ENCODE data around the gene SHD.

DNA sequence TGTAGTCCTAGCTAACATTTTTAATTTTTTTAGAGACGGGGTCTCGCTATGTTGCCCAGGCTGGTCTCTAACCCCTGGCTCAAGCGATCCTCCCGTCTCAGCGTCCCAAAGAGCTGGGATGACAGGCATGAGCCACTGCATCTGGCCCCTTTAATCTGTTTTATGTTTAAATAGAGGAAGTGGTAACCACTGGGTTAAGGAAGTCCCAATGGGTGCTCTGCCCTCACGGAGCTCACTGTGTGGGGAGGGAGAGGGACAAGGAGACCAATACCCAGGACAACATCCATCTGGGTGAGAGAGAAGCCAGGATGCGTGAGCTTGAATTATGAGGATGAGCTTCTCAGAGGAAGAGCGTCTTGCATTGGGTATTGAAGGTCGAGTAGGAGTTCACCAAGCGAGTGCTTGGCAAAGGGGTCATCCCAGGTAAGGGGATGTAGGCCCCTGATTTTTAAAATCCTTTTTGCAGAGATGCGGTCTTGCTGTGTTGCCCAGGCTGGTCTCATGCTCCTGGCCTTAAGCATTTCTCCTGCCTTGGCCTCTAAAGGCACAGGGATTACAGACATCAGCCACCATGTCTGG lies 18.4 kb upstream of the SHD start:
- TF ChIP-seq TAF1 (IDR thresholded peaks at IDR 0.05; ENCODE audit: low read depth, low read length) (no peak), POLR2AphosphoS5 (IDR thresholded peaks at IDR 0.05; ENCODE audit: low read depth, low read length) (no peak), POLR2A (IDR thresholded peaks at IDR 0.05; ENCODE audit: low read depth, low read length) (no peak), POU2F2 (IDR thresholded peaks at IDR 0.05; ENCODE audit: low read depth, low read length) (no peak), SPI1 (IDR thresholded peaks at IDR 0.05; ENCODE audit: low read depth, low read length) (peak; percentile 62), PAX5 (IDR thresholded peaks at IDR 0.05; ENCODE audit: insufficient read depth, low read length, severe bottlenecking) (no peak)

Measured in GM12891 (cell line).